ENCODE data around the gene MAML2.

GRCh38 chr11:96361778-96362177, 18.8 kb upstream of the MAML2 start:
- no peak for TF ChIP-seq CTCF (IDR thresholded peaks at IDR 0.05 in 8 of 11, conservative IDR thresholded peaks at IDR 0.05 in 3 of 11)
- TF ChIP-seq POLR2A (IDR thresholded peaks at IDR 0.05) = no peak
- no peak for TF ChIP-seq POLR2AphosphoS5 (IDR thresholded peaks at IDR 0.05)

Measured in spleen (tissue), 7 donors.